ENCODE measurements around the gene EXOC6. TPM values are rescaled to one million over a fixed set of nuclear protein-coding genes. Genes with fewer than 3 reads are reported as not detected.

The EXOC6 gene
- polyA plus RNA-seq, 1 experiment, result 23.8 TPM

GRCh38 chr10:93074597-93075368 lies 226.5 kb downstream of the EXOC6 start:
- ChIA-PET POLR2A (interaction anchor here (0.6 kb wide), 1 partner anchor 42 kb away, joined by 3 read pairs; no protein-coding TSS in a partner anchor), CTCF (interaction anchor here (0.5 to 8.3 kb wide), 6 partner anchors 10 to 220 kb away, joined by 3 to 73 read pairs (median 3); partner anchors contain the start of gene CYP26C1)
- no peaks in the 10 kb centered on the region for H3K36me3 ChIP-seq (ENCODE audit: control insufficient read depth, insufficient read depth, low read length)
- H3K4me3 ChIP-seq (ENCODE audit: low read depth, low read length), result no peak overlapping the region
- DNase-seq (ENCODE audit: low read depth), result no peak
- peaks cover 60% of the 10 kb centered on the region for H3K27me3 ChIP-seq (ENCODE audit: control insufficient read depth, insufficient read depth, low read length)
- TF ChIP-seq CTCF (IDR thresholded peaks at IDR 0.05; ENCODE audit: insufficient read depth, low read depth, low read length), result no peak

- POLR2A ChIA-PET, result no interaction called here
- H3K27me3 ChIP-seq (ENCODE audit: control insufficient read depth, insufficient read depth, low read length), result peaks cover 52% of the 10 kb centered on the region
- CTCF ChIA-PET, result interaction anchor here (1.0 to 8.3 kb wide), 5 partner anchors 11 to 435 kb away, joined by 3 to 73 read pairs (median 4); partner anchors contain the start of gene CYP26C1
- DNase-seq (ENCODE audit: low read depth), result no peak
- H3K4me3 ChIP-seq (ENCODE audit: low read depth, low read length), result no peak overlapping the region
- H3K36me3 ChIP-seq (ENCODE audit: control insufficient read depth, insufficient read depth, low read length), result no peaks in the 10 kb centered on the region
- no peak for TF ChIP-seq CTCF (IDR thresholded peaks at IDR 0.05; ENCODE audit: insufficient read depth, low read depth, low read length)
Observed at GRCh38 chr10:93075369-93076221, 227.3 kb downstream of the EXOC6 start.

- H3K4me3 ChIP-seq (ENCODE audit: low read depth, low read length), result no peak overlapping the region
- peaks cover 43% of the 10 kb centered on the region for H3K27me3 ChIP-seq (ENCODE audit: control insufficient read depth, insufficient read depth, low read length)
- ChIA-PET POLR2A (interaction anchor here (0.5 kb wide), 1 partner anchor 159 kb away, joined by 6 read pairs; no protein-coding TSS in a partner anchor), CTCF (interaction anchor here (0.9 to 8.3 kb wide), 6 partner anchors 12 to 434 kb away, joined by 3 to 73 read pairs (median 4); partner anchors contain the start of gene CYP26C1)
- no peak for TF ChIP-seq CTCF (IDR thresholded peaks at IDR 0.05; ENCODE audit: insufficient read depth, low read depth, low read length)
- no peaks in the 10 kb centered on the region for H3K36me3 ChIP-seq (ENCODE audit: control insufficient read depth, insufficient read depth, low read length)
- no peak for DNase-seq (ENCODE audit: low read depth)
Observed at GRCh38 chr10:93076871-93077270, 228.6 kb downstream of the EXOC6 start.

DNA sequence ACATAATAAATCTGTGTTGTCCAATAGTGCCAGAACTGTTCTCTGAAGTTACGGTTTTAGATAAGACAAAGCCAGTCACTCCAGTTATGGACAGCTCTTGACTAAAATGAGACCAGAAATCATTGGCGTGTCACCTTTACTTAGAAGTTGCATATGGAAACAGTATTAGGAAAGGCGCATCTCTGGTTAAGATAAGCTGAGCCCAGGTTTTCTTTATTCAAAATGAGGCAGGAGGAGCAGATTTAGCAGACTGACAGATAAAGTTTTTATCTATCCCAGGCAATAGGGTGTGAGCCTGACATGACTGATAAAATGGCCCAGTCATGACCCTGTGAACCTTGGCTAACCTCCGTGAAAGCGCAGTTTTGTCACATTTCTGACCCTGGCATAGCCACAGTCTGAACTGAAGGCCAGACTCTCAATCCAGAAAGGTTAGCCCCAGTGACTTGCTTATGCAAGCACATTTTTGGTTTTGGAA lies 229.6 kb downstream of the EXOC6 start:
- no peak for DNase-seq (ENCODE audit: low read depth)
- POLR2A ChIA-PET, result no interaction called here
- TF ChIP-seq CTCF (IDR thresholded peaks at IDR 0.05; ENCODE audit: insufficient read depth, low read depth, low read length), result no peak
- Histone ChIP-seq H3K36me3 (ENCODE audit: control insufficient read depth, insufficient read depth, low read length) (no peaks in the 10 kb centered on the region), H3K27me3 (ENCODE audit: control insufficient read depth, insufficient read depth, low read length) (peaks cover 33% of the 10 kb centered on the region), H3K4me3 (ENCODE audit: low read depth, low read length) (no peak overlapping the region)
- CTCF ChIA-PET, result interaction anchor here (1.6 to 8.3 kb wide), 3 partner anchors 8 to 213 kb away, joined by 6 to 73 read pairs (median 14); partner anchors contain the start of gene CYP26C1

All from BJ (cell line).